ENCODE data around the gene XYLT1.

DNA sequence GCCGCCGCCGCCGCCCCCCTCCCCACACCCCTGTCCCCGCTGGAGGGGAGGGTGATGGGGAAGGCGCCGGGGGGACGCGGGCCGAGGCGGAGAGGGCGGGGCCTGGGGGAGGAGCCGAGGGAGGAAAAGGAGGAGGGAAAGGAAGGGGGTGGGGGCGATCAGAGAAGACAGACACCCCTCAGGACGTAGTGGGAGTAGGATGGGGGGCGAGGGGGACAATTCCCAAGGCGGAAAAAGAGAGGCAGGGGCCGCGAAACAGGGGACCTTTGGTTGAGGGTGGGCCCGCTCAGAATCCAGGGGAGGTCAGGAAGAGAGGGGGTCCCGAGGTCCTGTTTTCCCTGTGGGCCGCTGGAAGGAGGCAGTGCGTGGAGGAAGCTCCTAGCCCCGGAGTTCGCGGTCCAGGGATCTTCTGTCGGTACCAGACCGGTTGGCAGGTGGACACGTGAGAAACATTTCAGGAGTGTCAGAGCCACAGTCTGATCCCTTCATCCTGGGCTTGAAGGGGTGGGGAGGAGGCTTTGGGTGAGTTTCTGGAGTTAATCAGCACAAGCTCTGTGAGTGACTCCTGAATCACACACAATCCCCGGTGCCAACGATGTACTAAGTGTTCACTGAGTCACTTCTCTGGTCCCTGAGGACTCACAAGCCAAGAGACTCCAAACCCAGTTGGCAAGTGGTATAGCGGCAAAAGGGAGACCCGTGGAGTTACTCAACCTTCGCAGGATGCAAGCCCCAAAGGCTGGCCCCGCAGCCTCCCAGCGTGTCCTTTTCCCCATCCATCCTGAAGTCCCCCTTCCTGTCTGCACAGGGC, at the start of gene XYLT1:
- TF ChIP-seq POLR2A (IDR thresholded peaks at IDR 0.05; ENCODE audit: low read depth, low read length) (no peak), POLR2AphosphoS5 (IDR thresholded peaks at IDR 0.05; ENCODE audit: low read depth, low read length) (no peak)
